HEK293 (cell line): ENCODE measurements around the gene SAMD11.
A peak's percentile ranks its signal among the peaks of the same experiment; 100 is the strongest.

Experiments used
- EGR2 ChIP-seq: fragments of 450-650 bp; formaldehyde crosslinking; IDR thresholded peaks from 2 replicates; pipeline ENCODE4 v1.5.1; 2016; ENCODE audit warnings: low read depth, missing biosample characterization, missing genetic modification characterization
- GFI1B ChIP-seq: fragments of 450-650 bp; formaldehyde crosslinking; IDR thresholded peaks from 2 replicates; pipeline ENCODE4 v1.5.1; 2016; ENCODE audit warnings: missing biosample characterization, missing genetic modification characterization
- KLF8 ChIP-seq: fragments of 450-650 bp; formaldehyde crosslinking; IDR thresholded peaks from 2 replicates; pipeline ENCODE4 v1.5.1; 2016; ENCODE audit warnings: missing biosample characterization, missing genetic modification characterization
- MEIS1 ChIP-seq: sonication (generic); formaldehyde crosslinking; IDR thresholded peaks from 2 replicates; pipeline ENCODE4 v1.8.1; 2022; ENCODE audit warnings: missing genetic modification reagents, mild to moderate bottlenecking, borderline replicate concordance
- OSR2 ChIP-seq: fragments of 450-650 bp; formaldehyde crosslinking; IDR thresholded peaks from 2 replicates; pipeline ENCODE4 v1.5.1; 2016; ENCODE audit warnings: missing biosample characterization, missing genetic modification characterization
- REPIN1 ChIP-seq: fragments of 450-650 bp; formaldehyde crosslinking; IDR thresholded peaks from 2 replicates; pipeline ENCODE4 v1.5.1; 2017; ENCODE audit warnings: missing biosample characterization, missing genetic modification characterization, low read depth
- SP2 ChIP-seq: fragments of 450-650 bp; formaldehyde crosslinking; IDR thresholded peaks from 2 replicates; pipeline ENCODE4 v1.5.1; 2016; ENCODE audit warnings: missing biosample characterization, missing genetic modification characterization
- ZNF114 ChIP-seq: fragments of 450-650 bp; formaldehyde crosslinking; IDR thresholded peaks from 2 replicates; pipeline ENCODE4 v1.5.0; 2017; ENCODE audit warnings: missing biosample characterization, missing genetic modification characterization
- ZNF133 ChIP-seq: fragments of 450-650 bp; formaldehyde crosslinking; IDR thresholded peaks from 2 replicates; pipeline ENCODE4 v1.5.1; 2016; ENCODE audit warnings: missing biosample characterization, missing genetic modification characterization
- ZNF184 ChIP-seq: fragments of 450-650 bp; IDR thresholded peaks from 2 replicates; pipeline ENCODE4 v1.5.1; 2018; ENCODE audit warnings: missing biosample characterization, mild to moderate bottlenecking, missing genetic modification characterization
- ZNF221 ChIP-seq: fragments of 450-650 bp; formaldehyde crosslinking; IDR thresholded peaks from 2 replicates; pipeline ENCODE4 v1.5.1; 2017; ENCODE audit warnings: missing biosample characterization, missing genetic modification characterization, borderline replicate concordance
- ZNF274 ChIP-seq, 2 experiments: fragments of 200-500 bp in 1 of 2; fragments of 450-650 bp in 1 of 2; sonication (Bioruptor generic) in 1 of 2; formaldehyde crosslinking in 1 of 2; IDR thresholded peaks; 2 replicates each; pipeline versions ENCODE4 v1.5.1 to v1.6.1; 2014 to 2016; ENCODE audit warnings: borderline replicate concordance in 1 of 2, inconsistent platforms in 1 of 2, low read length in 1 of 2, missing biosample characterization in 1 of 2, missing genetic modification characterization in 1 of 2
- ZNF391 ChIP-seq: fragments of 450-650 bp; formaldehyde crosslinking; IDR thresholded peaks from 2 replicates; pipeline ENCODE4 v1.5.1; 2016; ENCODE audit warnings: low read depth, missing biosample characterization, missing genetic modification characterization, borderline replicate concordance
- ZNF404 ChIP-seq: fragments of 450-650 bp; formaldehyde crosslinking; IDR thresholded peaks from 2 replicates; pipeline ENCODE4 v1.5.1; 2017; ENCODE audit warnings: missing biosample characterization, missing genetic modification characterization
- ZNF423 ChIP-seq: fragments of 450-650 bp; formaldehyde crosslinking; IDR thresholded peaks from 2 replicates; pipeline ENCODE4 v1.5.1; 2016; ENCODE audit warnings: missing biosample characterization, missing genetic modification characterization
- ZNF433 ChIP-seq: fragments of 450-650 bp; formaldehyde crosslinking; IDR thresholded peaks from 2 replicates; pipeline ENCODE4 v1.5.1; 2016; ENCODE audit warnings: missing biosample characterization, missing genetic modification characterization, low read depth
- ZNF501 ChIP-seq: fragments of 450-650 bp; formaldehyde crosslinking; IDR thresholded peaks from 2 replicates; pipeline ENCODE4 v1.5.1; 2016; ENCODE audit warnings: missing biosample characterization, missing genetic modification characterization
- ZNF513 ChIP-seq: fragments of 450-650 bp; IDR thresholded peaks from 2 replicates; pipeline ENCODE4 v1.5.1; 2018; ENCODE audit warnings: missing biosample characterization, missing genetic modification characterization
- ZNF514 ChIP-seq: fragments of 450-650 bp; formaldehyde crosslinking; IDR thresholded peaks from 2 replicates; pipeline ENCODE4 v1.5.1; 2016; ENCODE audit warnings: missing biosample characterization, missing genetic modification characterization
- ZNF544 ChIP-seq: fragments of 450-650 bp; formaldehyde crosslinking; IDR thresholded peaks from 2 replicates; pipeline ENCODE4 v1.5.0; 2017; ENCODE audit warnings: missing biosample characterization, missing genetic modification characterization
- ZNF549 ChIP-seq: fragments of 450-650 bp; IDR thresholded peaks from 2 replicates; pipeline ENCODE4 v1.5.1; 2018; ENCODE audit warnings: missing biosample characterization, missing genetic modification characterization, mild to moderate bottlenecking, inconsistent platforms, moderate library complexity
- ZNF600 ChIP-seq: fragments of 450-650 bp; formaldehyde crosslinking; IDR thresholded peaks from 2 replicates; pipeline ENCODE4 v1.5.1; 2016; ENCODE audit warnings: missing biosample characterization, missing genetic modification characterization
- ZNF626 ChIP-seq: fragments of 450-650 bp; sonication (Bioruptor Pico); formaldehyde crosslinking; IDR thresholded peaks from 2 replicates; pipeline ENCODE4 v1.5.1; 2018; ENCODE audit warnings: missing biosample characterization, missing genetic modification characterization, inconsistent platforms
- ZNF664 ChIP-seq: fragments of 450-650 bp; formaldehyde crosslinking; IDR thresholded peaks from 2 replicates; pipeline ENCODE4 v1.5.1; 2016; ENCODE audit warnings: missing biosample characterization, missing genetic modification characterization
- ZNF701 ChIP-seq: fragments of 450-650 bp; formaldehyde crosslinking; IDR thresholded peaks from 2 replicates; pipeline ENCODE4 v1.5.1; 2016; ENCODE audit warnings: missing biosample characterization, missing genetic modification characterization
- ZNF747 ChIP-seq: fragments of 450-650 bp; formaldehyde crosslinking; IDR thresholded peaks from 2 replicates; pipeline ENCODE4 v1.5.1; 2016; ENCODE audit warnings: missing biosample characterization, missing genetic modification characterization
- ZNF792 ChIP-seq: fragments of 450-650 bp; formaldehyde crosslinking; IDR thresholded peaks from 2 replicates; pipeline ENCODE4 v1.5.1; 2016; ENCODE audit warnings: missing biosample characterization, missing genetic modification characterization
- ZNF830 ChIP-seq: fragments of 450-650 bp; IDR thresholded peaks from 2 replicates; pipeline ENCODE4 v1.5.0; 2018; ENCODE audit warnings: missing biosample characterization, missing genetic modification characterization, low read depth, mild to moderate bottlenecking, moderate library complexity
- TF ChIP-seq, protein P1 (sequence below): sonication (generic); formaldehyde crosslinking; IDR thresholded peaks from 2 replicates; pipeline ENCODE4 v1.8.1; 2022; ENCODE audit warnings: mild to moderate bottlenecking, moderate library complexity, missing genetic modification reagents
- TF ChIP-seq, protein P2 (sequence below): fragments of 450-650 bp; formaldehyde crosslinking; IDR thresholded peaks from 2 replicates; pipeline ENCODE4 v1.5.1; 2016; ENCODE audit warnings: missing biosample characterization, missing genetic modification characterization
- TF ChIP-seq, protein P3 (sequence below): fragments of 450-650 bp; formaldehyde crosslinking; IDR thresholded peaks from 2 replicates; pipeline ENCODE4 v1.5.1; 2016; ENCODE audit warnings: missing biosample characterization, missing genetic modification characterization
- TF ChIP-seq, protein P4 (sequence below): fragments of 450-650 bp; formaldehyde crosslinking; IDR thresholded peaks from 2 replicates; pipeline ENCODE4 v1.5.1; 2016; ENCODE audit warnings: missing biosample characterization, missing genetic modification characterization

Gene SAMD11

DNA sequence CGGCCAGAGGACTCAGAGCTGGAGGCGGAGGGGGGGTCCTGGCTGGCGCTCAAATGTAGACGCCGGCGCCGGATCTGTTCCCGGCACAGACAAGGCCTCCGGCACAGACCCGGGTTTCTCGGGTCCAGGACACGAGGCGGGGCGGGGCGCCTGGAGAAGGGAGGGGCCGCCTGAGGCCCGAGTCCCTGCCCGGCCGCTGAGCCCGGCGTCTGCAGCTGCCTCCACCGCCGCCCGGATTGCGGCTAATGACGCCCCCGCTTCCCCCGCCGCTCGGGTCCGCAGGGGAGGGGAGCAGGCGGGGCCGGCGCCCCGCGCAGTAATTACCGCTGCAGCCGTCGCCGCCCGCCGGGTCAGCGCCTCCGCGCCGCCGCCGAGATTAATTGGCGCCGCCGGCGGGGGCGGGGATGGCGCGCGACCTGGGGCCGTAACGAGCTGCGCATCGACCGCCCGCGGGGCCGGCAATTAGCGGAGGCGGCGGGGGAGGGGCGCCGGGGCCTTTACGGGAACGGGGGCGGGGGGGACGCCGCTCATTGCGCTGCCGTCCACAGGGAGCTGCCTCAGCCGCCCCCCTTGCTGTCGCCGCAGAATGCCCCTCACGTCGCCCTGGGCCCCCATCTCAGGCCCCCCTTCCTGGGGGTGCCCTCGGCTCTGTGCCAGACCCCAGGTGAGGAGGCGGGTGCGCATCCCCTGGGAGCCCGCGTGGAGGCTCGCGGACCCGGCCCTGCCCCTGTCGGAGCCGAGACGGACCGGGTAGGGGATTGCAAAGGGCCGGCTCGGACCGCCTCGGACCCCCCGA is 18.1 kb downstream of the SAMD11 start (continued):
- TF ChIP-seq, protein P1, sequence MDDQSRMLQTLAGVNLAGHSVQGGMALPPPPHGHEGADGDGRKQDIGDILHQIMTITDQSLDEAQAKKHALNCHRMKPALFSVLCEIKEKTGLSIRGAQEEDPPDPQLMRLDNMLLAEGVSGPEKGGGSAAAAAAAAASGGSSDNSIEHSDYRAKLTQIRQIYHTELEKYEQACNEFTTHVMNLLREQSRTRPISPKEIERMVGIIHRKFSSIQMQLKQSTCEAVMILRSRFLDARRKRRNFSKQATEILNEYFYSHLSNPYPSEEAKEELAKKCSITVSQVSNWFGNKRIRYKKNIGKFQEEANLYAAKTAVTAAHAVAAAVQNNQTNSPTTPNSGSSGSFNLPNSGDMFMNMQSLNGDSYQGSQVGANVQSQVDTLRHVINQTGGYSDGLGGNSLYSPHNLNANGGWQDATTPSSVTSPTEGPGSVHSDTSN, result no peak; the same call in 1 of the 2 replicates
- TF ChIP-seq ZNF184 (tag by site-specific recombination) (peak; percentile 75), ZNF664 (tag by site-specific recombination) (no peak), ZNF792 (tag by site-specific recombination) (no peak), ZNF747 (no peak), ZNF404 (tag by site-specific recombination) (no peak), ZNF423 (tag by site-specific recombination) (peak; percentile 82), GFI1B (no peak), ZNF600 (tag by site-specific recombination) (peak; percentile 85), KLF8 (tag by site-specific recombination) (peak; percentile 63), ZNF274 (IDR thresholded peaks at IDR 0.05; ENCODE audit: low read length) (no peak), ZNF274 (tag by site-specific recombination; IDR thresholded peaks at IDR 0.05; ENCODE audit: borderline replicate concordance) (no peak), ZNF133 (tag by site-specific recombination) (no peak), SP2 (tag by site-specific recombination) (peak; percentile 43), ZNF114 (no peak), ZNF391 (peak; percentile 24; the same call in 1 of the 2 replicates), ZNF544 (tag by site-specific recombination) (no peak), ZNF501 (tag by site-specific recombination) (no peak), ZNF433 (tag by site-specific recombination) (no peak), REPIN1 (tag by site-specific recombination) (no peak), OSR2 (tag by site-specific recombination) (peak; percentile 93), ZNF549 (tag by site-specific recombination) (no peak), ZNF626 (tag by site-specific recombination) (no peak; the same call in 1 of the 2 replicates), EGR2 (tag by site-specific recombination) (peak; percentile 69), ZNF701 (no peak), ZNF830 (tag by site-specific recombination) (no peak), ZNF514 (no peak), MEIS1 (CRISPR knock-in tag) (0 out of 2 replicates have a peak, but pooled peaks have one; percentile 33), ZNF513 (0 out of 2 replicates have a peak, but pooled peaks have one; percentile 21), ZNF221 (tag by site-specific recombination) (no peak)
- TF ChIP-seq, protein P2, sequence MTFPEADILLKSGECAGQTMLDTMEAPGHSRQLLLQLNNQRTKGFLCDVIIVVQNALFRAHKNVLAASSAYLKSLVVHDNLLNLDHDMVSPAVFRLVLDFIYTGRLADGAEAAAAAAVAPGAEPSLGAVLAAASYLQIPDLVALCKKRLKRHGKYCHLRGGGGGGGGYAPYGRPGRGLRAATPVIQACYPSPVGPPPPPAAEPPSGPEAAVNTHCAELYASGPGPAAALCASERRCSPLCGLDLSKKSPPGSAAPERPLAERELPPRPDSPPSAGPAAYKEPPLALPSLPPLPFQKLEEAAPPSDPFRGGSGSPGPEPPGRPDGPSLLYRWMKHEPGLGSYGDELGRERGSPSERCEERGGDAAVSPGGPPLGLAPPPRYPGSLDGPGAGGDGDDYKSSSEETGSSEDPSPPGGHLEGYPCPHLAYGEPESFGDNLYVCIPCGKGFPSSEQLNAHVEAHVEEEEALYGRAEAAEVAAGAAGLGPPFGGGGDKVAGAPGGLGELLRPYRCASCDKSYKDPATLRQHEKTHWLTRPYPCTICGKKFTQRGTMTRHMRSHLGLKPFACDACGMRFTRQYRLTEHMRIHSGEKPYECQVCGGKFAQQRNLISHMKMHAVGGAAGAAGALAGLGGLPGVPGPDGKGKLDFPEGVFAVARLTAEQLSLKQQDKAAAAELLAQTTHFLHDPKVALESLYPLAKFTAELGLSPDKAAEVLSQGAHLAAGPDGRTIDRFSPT, result peak; percentile 28
- TF ChIP-seq, protein P3, sequence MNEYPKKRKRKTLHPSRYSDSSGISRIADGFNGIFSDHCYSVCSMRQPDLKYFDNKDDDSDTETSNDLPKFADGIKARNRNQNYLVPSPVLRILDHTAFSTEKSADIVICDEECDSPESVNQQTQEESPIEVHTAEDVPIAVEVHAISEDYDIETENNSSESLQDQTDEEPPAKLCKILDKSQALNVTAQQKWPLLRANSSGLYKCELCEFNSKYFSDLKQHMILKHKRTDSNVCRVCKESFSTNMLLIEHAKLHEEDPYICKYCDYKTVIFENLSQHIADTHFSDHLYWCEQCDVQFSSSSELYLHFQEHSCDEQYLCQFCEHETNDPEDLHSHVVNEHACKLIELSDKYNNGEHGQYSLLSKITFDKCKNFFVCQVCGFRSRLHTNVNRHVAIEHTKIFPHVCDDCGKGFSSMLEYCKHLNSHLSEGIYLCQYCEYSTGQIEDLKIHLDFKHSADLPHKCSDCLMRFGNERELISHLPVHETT, result 0 out of 2 replicates have a peak, but pooled peaks have one; percentile 38
- TF ChIP-seq, protein P4, sequence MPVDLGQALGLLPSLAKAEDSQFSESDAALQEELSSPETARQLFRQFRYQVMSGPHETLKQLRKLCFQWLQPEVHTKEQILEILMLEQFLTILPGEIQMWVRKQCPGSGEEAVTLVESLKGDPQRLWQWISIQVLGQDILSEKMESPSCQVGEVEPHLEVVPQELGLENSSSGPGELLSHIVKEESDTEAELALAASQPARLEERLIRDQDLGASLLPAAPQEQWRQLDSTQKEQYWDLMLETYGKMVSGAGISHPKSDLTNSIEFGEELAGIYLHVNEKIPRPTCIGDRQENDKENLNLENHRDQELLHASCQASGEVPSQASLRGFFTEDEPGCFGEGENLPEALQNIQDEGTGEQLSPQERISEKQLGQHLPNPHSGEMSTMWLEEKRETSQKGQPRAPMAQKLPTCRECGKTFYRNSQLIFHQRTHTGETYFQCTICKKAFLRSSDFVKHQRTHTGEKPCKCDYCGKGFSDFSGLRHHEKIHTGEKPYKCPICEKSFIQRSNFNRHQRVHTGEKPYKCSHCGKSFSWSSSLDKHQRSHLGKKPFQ, result no peak
